Measurements from ENCODE around the gene SPIB. TPM values are rescaled to one million over a fixed set of nuclear protein-coding genes. Genes with fewer than 3 reads are reported as not detected.
"Not testable (repeated sequence)": the region's sequence is repeated elsewhere in the genome, so short reads cannot be mapped to it uniquely, and the experiment has no call there.

The SPIB gene
- total RNA-seq, 2 donors from 2014 or later: 0.11 to 2.6 TPM

GRCh38 chr19:50387868-50388245, 30.9 kb upstream of the SPIB start:
- no peaks in the 10 kb centered on the region for H3K27me3 Mint-ChIP-seq (ENCODE audit: insufficient read depth)
- H3K9me3 Mint-ChIP-seq: peaks cover 25% of the 10 kb centered on the region
- no peak for TF ChIP-seq CTCF (conservative IDR thresholded peaks at IDR 0.05)
- no peak overlapping the region for H3K9ac ChIP-seq (ENCODE audit: extremely low read depth, low read length, poor library complexity, severe bottlenecking)
- H3K27ac Mint-ChIP-seq: no peak overlapping the region
- 93 to 100% methylated on average over 8 of the region's 8 CpGs for WGBS, 2 experiments (ENCODE audit: insufficient coverage in 1 of 2, insufficient read length in 1 of 2)
- no peak overlapping the region for H3K4me3 ChIP-seq (ENCODE audit: low read length)
- no peaks in the 10 kb centered on the region for H3K4me1 ChIP-seq (ENCODE audit: control insufficient read depth, insufficient read depth, low read length)
- no peak overlapping the region for H3K27ac ChIP-seq (ENCODE audit: low read depth, low read length)
- no peak for DNase-seq
- H3K4me3 Mint-ChIP-seq: no peak overlapping the region
- peaks cover 15% of the 10 kb centered on the region for H3K4me1 Mint-ChIP-seq
- peaks cover 12% of the 10 kb centered on the region for H3K9me3 ChIP-seq (ENCODE audit: control insufficient read depth, low read length)
- peaks cover 34% of the 10 kb centered on the region for H3K36me3 ChIP-seq (ENCODE audit: control insufficient read depth, insufficient read depth, low read length)
- H3K27me3 ChIP-seq (ENCODE audit: control insufficient read depth, insufficient read depth, low read length, poor library complexity, severe bottlenecking): no peaks in the 10 kb centered on the region
- peaks cover 45% of the 10 kb centered on the region for H3K36me3 Mint-ChIP-seq (ENCODE audit: low read depth)

GRCh38 chr19:50390295-50390694, 28.4 kb upstream of the SPIB start:
- not testable (repeated sequence) for H3K27me3 Mint-ChIP-seq (ENCODE audit: insufficient read depth); H3K4me3 Mint-ChIP-seq; H3K27ac Mint-ChIP-seq; H3K27ac ChIP-seq (ENCODE audit: low read depth, low read length); H3K27me3 ChIP-seq (ENCODE audit: control insufficient read depth, insufficient read depth, low read length, poor library complexity, severe bottlenecking); H3K4me1 Mint-ChIP-seq; H3K9ac ChIP-seq (ENCODE audit: extremely low read depth, low read length, poor library complexity, severe bottlenecking); DNase-seq; H3K4me1 ChIP-seq (ENCODE audit: control insufficient read depth, insufficient read depth, low read length); H3K4me3 ChIP-seq (ENCODE audit: low read length)
- H3K9me3 ChIP-seq (ENCODE audit: control insufficient read depth, low read length): peaks cover 15% of the 10 kb centered on the region
- peaks cover 46% of the 10 kb centered on the region for H3K36me3 ChIP-seq (ENCODE audit: control insufficient read depth, insufficient read depth, low read length)
- 93% methylated on average over 3 of the region's 3 CpGs; no CpG with 5 or more reads in 1 of the 2 experiments for WGBS, 2 experiments (ENCODE audit: insufficient coverage in 1 of 2, insufficient read length in 1 of 2)
- peaks cover 32% of the 10 kb centered on the region for H3K9me3 Mint-ChIP-seq
- peaks cover 60% of the 10 kb centered on the region for H3K36me3 Mint-ChIP-seq (ENCODE audit: low read depth)

- not testable (repeated sequence) for H3K4me3 ChIP-seq (ENCODE audit: low read length); DNase-seq; H3K27me3 Mint-ChIP-seq (ENCODE audit: insufficient read depth); H3K27me3 ChIP-seq (ENCODE audit: control insufficient read depth, insufficient read depth, low read length, poor library complexity, severe bottlenecking); H3K4me3 Mint-ChIP-seq; H3K4me1 Mint-ChIP-seq; H3K27ac ChIP-seq (ENCODE audit: low read depth, low read length); H3K27ac Mint-ChIP-seq; H3K4me1 ChIP-seq (ENCODE audit: control insufficient read depth, insufficient read depth, low read length); H3K9ac ChIP-seq (ENCODE audit: extremely low read depth, low read length, poor library complexity, severe bottlenecking)
- WGBS, 2 experiments (ENCODE audit: insufficient coverage in 1 of 2, insufficient read length in 1 of 2): 96 to 98% methylated on average over 8 to 19 of the region's 23 CpGs
- peaks cover 15% of the 10 kb centered on the region for H3K9me3 ChIP-seq (ENCODE audit: control insufficient read depth, low read length)
- H3K36me3 Mint-ChIP-seq (ENCODE audit: low read depth): peaks cover 62% of the 10 kb centered on the region
- H3K9me3 Mint-ChIP-seq: peaks cover 32% of the 10 kb centered on the region
- peaks cover 46% of the 10 kb centered on the region for H3K36me3 ChIP-seq (ENCODE audit: control insufficient read depth, insufficient read depth, low read length)
Observed at GRCh38 chr19:50390952-50391351, 27.8 kb upstream of the SPIB start.

- Histone ChIP-seq H3K9ac (ENCODE audit: extremely low read depth, low read length, poor library complexity, severe bottlenecking) (no peak overlapping the region), H3K4me3 (ENCODE audit: low read length) (no peak overlapping the region), H3K9me3 (ENCODE audit: control insufficient read depth, low read length) (peaks cover 15% of the 10 kb centered on the region), H3K27ac (ENCODE audit: low read depth, low read length) (no peak overlapping the region), H3K27me3 (ENCODE audit: control insufficient read depth, insufficient read depth, low read length, poor library complexity, severe bottlenecking) (no peaks in the 10 kb centered on the region), H3K4me1 (ENCODE audit: control insufficient read depth, insufficient read depth, low read length) (no peaks in the 10 kb centered on the region), H3K36me3 (ENCODE audit: control insufficient read depth, insufficient read depth, low read length) (peaks cover 44% of the 10 kb centered on the region)
- no peak for DNase-seq
- H3K36me3 Mint-ChIP-seq (ENCODE audit: low read depth): peaks cover 58% of the 10 kb centered on the region
- no peak overlapping the region for H3K27ac Mint-ChIP-seq
- H3K9me3 Mint-ChIP-seq: peaks cover 32% of the 10 kb centered on the region
- no peak overlapping the region for H3K4me3 Mint-ChIP-seq
- H3K27me3 Mint-ChIP-seq (ENCODE audit: insufficient read depth): no peaks in the 10 kb centered on the region
- no peaks in the 10 kb centered on the region for H3K4me1 Mint-ChIP-seq
- no peak for TF ChIP-seq CTCF (conservative IDR thresholded peaks at IDR 0.05)
- 92 to 97% methylated on average over 3 to 5 of the region's 5 CpGs for WGBS, 2 experiments (ENCODE audit: insufficient coverage in 1 of 2, insufficient read length in 1 of 2)
Observed at GRCh38 chr19:50392759-50393158, 26.0 kb upstream of the SPIB start.
